ENCODE results near the gene BACE1-AS. TPM values are rescaled to one million over a fixed set of nuclear protein-coding genes. Genes with fewer than 3 reads are reported as not detected.

Gene BACE1-AS
- total and polyA plus RNA-seq, 7 donors, result 5.7 to 18.1 (median 10.8) TPM

DNA sequence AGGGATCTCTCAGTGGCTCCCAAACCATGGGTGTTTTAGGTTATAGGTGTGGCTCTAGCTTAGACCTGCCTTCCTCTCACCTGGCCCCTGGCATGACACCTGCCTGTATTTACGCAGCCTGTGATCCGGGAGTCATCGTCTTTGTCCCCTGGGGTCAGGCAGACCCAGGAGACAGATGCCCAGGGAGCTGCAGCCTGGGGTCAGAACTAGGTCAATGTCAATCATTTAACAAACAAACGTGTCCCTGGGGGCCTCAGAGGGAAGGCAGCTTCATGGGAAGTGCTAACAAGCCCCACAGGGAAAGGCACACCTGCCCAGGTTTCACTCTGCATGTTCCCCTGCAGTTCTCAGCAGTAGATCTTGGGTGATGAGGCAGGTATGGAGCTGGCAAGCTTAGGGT is 12.0 kb downstream of the BACE1-AS start:
- Histone ChIP-seq H3K27ac (no peak overlapping the region), H3K9me3 (no peaks in the 10 kb centered on the region), H3K4me3 (no peak overlapping the region), H3K27me3 (ENCODE audit: insufficient read depth in 3 of 3, low read length in 2 of 3) (no peaks in the 10 kb centered on the region), H3K36me3 (ENCODE audit: insufficient read depth in 1 of 2, low read depth in 1 of 2) (peaks cover 0 to 7% of the 10 kb centered on the region in 2 donors), H3K4me1 (no peaks in the 10 kb centered on the region)
- no peak for TF ChIP-seq CTCF (IDR thresholded peaks at IDR 0.05)
- 67 to 72% (median 71%) methylated on average over 4 of the region's 4 CpGs for WGBS, 3 donors
- DNase-seq, result no peak
- intact Hi-C loops (cut with DNase I), result no loop called here
- ATAC-seq, result no peak

- Histone ChIP-seq H3K27me3 (ENCODE audit: insufficient read depth in 3 of 3, low read length in 2 of 3) (no peaks in the 10 kb centered on the region), H3K9me3 (no peaks in the 10 kb centered on the region), H3K27ac (no peak overlapping the region), H3K4me3 (no peak overlapping the region), H3K4me1 (no peaks in the 10 kb centered on the region), H3K36me3 (ENCODE audit: insufficient read depth in 1 of 2, low read depth in 1 of 2) (peaks cover 0 to 7% of the 10 kb centered on the region in 2 donors)
- intact Hi-C loops (cut with DNase I), result no loop called here
- ATAC-seq, result no peak
- 81 to 88% (median 85%) methylated on average over 5 of the region's 5 CpGs for WGBS, 3 donors
- no peak for DNase-seq
- no peak for TF ChIP-seq CTCF (IDR thresholded peaks at IDR 0.05)
Measured at GRCh38 chr11:117303646-117304315, 12.6 kb downstream of the BACE1-AS start.

DNA sequence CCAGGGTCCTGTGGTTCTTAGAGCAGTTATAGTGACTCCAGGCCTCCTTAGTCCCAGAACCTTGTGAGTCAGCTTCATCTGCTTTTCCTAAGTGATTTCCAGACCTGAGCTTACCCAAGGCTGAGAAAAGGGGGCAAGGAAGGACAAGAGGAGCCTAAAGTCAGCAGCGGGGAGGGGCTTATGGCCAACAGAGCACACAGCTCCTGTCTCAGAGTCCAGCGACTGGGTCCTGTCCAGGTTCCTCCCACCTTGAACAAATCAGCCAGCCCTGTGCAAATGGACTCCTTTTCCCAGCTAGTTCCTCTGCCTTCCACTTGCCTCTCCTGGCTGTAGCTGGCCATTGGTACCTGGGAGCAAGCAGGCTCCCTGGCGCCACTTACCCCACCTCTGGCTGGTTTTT is 14.0 kb downstream of the BACE1-AS start:
- no peak for DNase-seq
- intact Hi-C loops (cut with DNase I), result no loop called here
- TF ChIP-seq CTCF (IDR thresholded peaks at IDR 0.05), result no peak
- no peaks in the 10 kb centered on the region for H3K4me1 ChIP-seq
- no peak overlapping the region for H3K4me3 ChIP-seq
- no peak overlapping the region for H3K27ac ChIP-seq
- no peaks in the 10 kb centered on the region for H3K27me3 ChIP-seq (ENCODE audit: insufficient read depth in 3 of 3, low read length in 2 of 3)
- WGBS, 3 donors, result 90 to 93% (median 91%) methylated on average over 3 of the region's 3 CpGs
- H3K9me3 ChIP-seq, result no peaks in the 10 kb centered on the region
- ATAC-seq, result no peak
- H3K36me3 ChIP-seq (ENCODE audit: insufficient read depth in 1 of 2, low read depth in 1 of 2), result peaks cover 0 to 7% of the 10 kb centered on the region in 2 donors

- H3K27ac ChIP-seq, result no peak overlapping the region
- no peak for DNase-seq
- no peak overlapping the region for H3K4me3 ChIP-seq
- no peak for ATAC-seq
- intact Hi-C loops (cut with DNase I), result no loop called here
- peaks cover 3% of the 10 kb centered on the region for H3K4me1 ChIP-seq
- TF ChIP-seq CTCF (IDR thresholded peaks at IDR 0.05), result no peak
- 88 to 92% (median 91%) methylated on average over 7 of the region's 7 CpGs for WGBS, 3 donors
- H3K27me3 ChIP-seq (ENCODE audit: insufficient read depth in 3 of 3, low read length in 2 of 3), result no peaks in the 10 kb centered on the region
- no peaks in the 10 kb centered on the region for H3K9me3 ChIP-seq
- H3K36me3 ChIP-seq (ENCODE audit: insufficient read depth in 1 of 2, low read depth in 1 of 2), result peaks cover 2 to 7% of the 10 kb centered on the region in 2 donors
Measured at GRCh38 chr11:117309310-117309709, 18.2 kb downstream of the BACE1-AS start.

GRCh38 chr11:117313091-117313490 is 21.9 kb downstream of the BACE1-AS start:
- intact Hi-C loops (cut with DNase I), result no loop called here
- no peak for ATAC-seq
- 82 to 86% (median 84%) methylated on average over 5 of the region's 5 CpGs for WGBS, 3 donors

More at GRCh38 chr11:117313091-117313490, 21.9 kb downstream of the BACE1-AS start:
- no peak for TF ChIP-seq CTCF (IDR thresholded peaks at IDR 0.05)
- Histone ChIP-seq H3K27ac (no peak overlapping the region), H3K27me3 (ENCODE audit: insufficient read depth in 3 of 3, low read length in 2 of 3) (no peaks in the 10 kb centered on the region), H3K4me1 (peaks cover 20% of the 10 kb centered on the region), H3K9me3 (no peaks in the 10 kb centered on the region), H3K4me3 (no peak overlapping the region), H3K36me3 (ENCODE audit: insufficient read depth in 1 of 2, low read depth in 1 of 2) (peaks cover 0 to 2% of the 10 kb centered on the region in 2 donors)
- DNase-seq, result no peak

Measured in psoas muscle (tissue), 8 donors.